H1 (cell line): Measurements from ENCODE around the gene ATAD3B. TPM values are rescaled to one million over a fixed set of nuclear protein-coding genes. Genes with fewer than 3 reads are reported as not detected.
"Not testable (repeated sequence)": the region's sequence is repeated elsewhere in the genome, so short reads cannot be mapped to it uniquely, and the experiment has no call there.

Source experiments
- CTCF ChIA-PET: fragments of 300-600 bp; sonication (Branson Sonifier 250); formaldehyde crosslinking; loops from one replicate; lab custom pipeline; 2021; ENCODE audit not compliant: partially characterized antibody; lab: Charles Lee
- POLR2A ChIA-PET: fragments of 300-600 bp; sonication (Branson Sonifier 250); formaldehyde crosslinking; loops from one replicate; lab custom pipeline; 2021; ENCODE audit warnings: inconsistent platforms; ENCODE audit not compliant: partially characterized antibody; lab: Charles Lee
- DNase-seq, 2 experiments: peaks; one replicate each; pipeline versions ENCODE4 v3.0.0 to v3.0.0-alpha.2; 2010 to 2022; ENCODE audit warnings: low spot score in 2 of 2, low read depth in 1 of 2, mixed read lengths in 1 of 2
- FAIRE-seq: peaks from 2 replicates; lab custom pipeline; 2011; peaks lifted over from hg19 to GRCh38; lab: Jason Lieb, UNC
- H2AFZ ChIP-seq: 2 replicates; pipeline ENCODE4 v1.8.1; 2012; ENCODE audit warnings: low read length, inconsistent platforms
- H2AK5ac ChIP-seq: 2 replicates; pipeline ENCODE4 v1.6.1; 2013; ENCODE audit warnings: low read depth, low read length
- H2BK120ac ChIP-seq: replicated peaks from 2 replicates; pipeline ENCODE3; 2013; ENCODE audit warnings: low read depth, low read length, inconsistent platforms
- H2BK12ac ChIP-seq: 2 replicates; pipeline ENCODE4 v1.6.1; 2013; ENCODE audit warnings: low read depth, low read length
- H2BK15ac ChIP-seq: 2 replicates; pipeline ENCODE4 v1.6.1; 2013; ENCODE audit warnings: low read length
- H2BK20ac ChIP-seq: 2 replicates; pipeline ENCODE4 v1.6.1; 2013; ENCODE audit warnings: low read length
- H2BK5ac ChIP-seq: 2 replicates; pipeline ENCODE4 v1.6.1; 2013; ENCODE audit warnings: low read depth, low read length
- H3K14ac ChIP-seq: 2 replicates; pipeline ENCODE4 v1.6.1; 2013; ENCODE audit warnings: inconsistent platforms; ENCODE audit not compliant: insufficient read length
- H3K18ac ChIP-seq: 2 replicates; pipeline ENCODE4 v1.6.1; 2013; ENCODE audit warnings: low read length; ENCODE audit errors: extremely low read depth
- H3K23ac ChIP-seq: 2 replicates; pipeline ENCODE4 v1.6.1; 2013; ENCODE audit warnings: inconsistent platforms; ENCODE audit not compliant: insufficient read length
- H3K23me2 ChIP-seq: 2 replicates; pipeline ENCODE4 v1.6.1; 2013; ENCODE audit warnings: low read depth, low read length
- H3K27ac ChIP-seq: 2 replicates; pipeline ENCODE4 v1.6.1; 2011; ENCODE audit warnings: low read depth, low read length, inconsistent platforms
- H3K27me3 ChIP-seq, 4 experiments: replicated peaks in 1 of 4; 1 replicate in 1 of 4; 2 replicates in 3 of 4; pipeline versions ENCODE4 v1.6.1 to v1.8.1; 2011 to 2013; ENCODE audit warnings: low read length in 3 of 4, mild to moderate bottlenecking in 3 of 4, inconsistent platforms in 2 of 4, mixed read lengths in 2 of 4, moderate library complexity in 1 of 4; ENCODE audit not compliant: control insufficient read depth in 3 of 4, insufficient read depth in 3 of 4; ENCODE audit errors: extremely low read depth in 1 of 4
- H3K36me3 ChIP-seq, 4 experiments: 2 replicates each; pipeline versions ENCODE4 v1.6.1 to v1.8.1; 2011 to 2013; ENCODE audit warnings: mild to moderate bottlenecking in 4 of 4, low read length in 3 of 4, moderate library complexity in 2 of 4, control low read depth in 1 of 4, inconsistent platforms in 1 of 4; ENCODE audit not compliant: insufficient read depth in 4 of 4, control insufficient read depth in 2 of 4
- H3K4ac ChIP-seq: replicated peaks from 2 replicates; pipeline ENCODE3; 2013; ENCODE audit warnings: low read length, low read depth, mixed read lengths, inconsistent platforms; ENCODE audit not compliant: insufficient read length
- H3K4me1 ChIP-seq, 4 experiments: replicated peaks in 1 of 4; 1 replicate in 1 of 4; 2 replicates in 3 of 4; pipeline versions ENCODE4 v1.6.1 to v1.8.1; 2011 to 2013; ENCODE audit warnings: low read length in 3 of 4, inconsistent platforms in 2 of 4, mixed read lengths in 1 of 4; ENCODE audit not compliant: insufficient read depth in 4 of 4, control insufficient read depth in 3 of 4
- H3K4me2 ChIP-seq, 2 experiments: 2 replicates each; pipeline versions ENCODE4 v1.6.1 to v1.8.1; 2011 to 2013; ENCODE audit warnings: low read depth in 2 of 2, low read length in 2 of 2, control low read depth in 1 of 2, inconsistent platforms in 1 of 2, mild to moderate bottlenecking in 1 of 2; ENCODE audit not compliant: insufficient read depth in 1 of 2
- H3K4me3 ChIP-seq, 4 experiments: fragments of 200-600, 300-600 bp in 1 of 4; sonication (generic), shearing (Covaris generic), sonication (Bioruptor Twin) in 1 of 4; 2 replicates each; pipeline versions ENCODE4 v1.5.1 to v1.8.1; 2011 to 2016; ENCODE audit warnings: low read length in 4 of 4, low read depth in 3 of 4, control low read depth in 2 of 4, inconsistent platforms in 2 of 4, mild to moderate bottlenecking in 2 of 4, mixed read lengths in 1 of 4, moderate library complexity in 1 of 4; ENCODE audit not compliant: insufficient read depth in 2 of 4; ENCODE audit errors: extremely low read depth in 1 of 4
- H3K56ac ChIP-seq: replicated peaks from 2 replicates; pipeline ENCODE3; 2013; ENCODE audit warnings: low read depth, mild to moderate bottlenecking, mixed read lengths, low read length, inconsistent platforms; ENCODE audit not compliant: insufficient read length
- H3K79me1 ChIP-seq: 2 replicates; pipeline ENCODE4 v1.6.1; 2013; ENCODE audit warnings: low read depth, low read length, control low read depth
- H3K79me2 ChIP-seq, 2 experiments: 2 replicates each; pipeline versions ENCODE4 v1.6.1 to v1.8.1; 2012 to 2013; ENCODE audit warnings: low read length in 2 of 2, mild to moderate bottlenecking in 2 of 2, inconsistent platforms in 1 of 2; ENCODE audit not compliant: insufficient read depth in 2 of 2, control insufficient read depth in 1 of 2
- H3K9ac ChIP-seq, 4 experiments: replicated peaks in 1 of 4; 1 replicate in 1 of 4; 2 replicates in 3 of 4; pipeline versions ENCODE4 v1.6.1 to v1.8.1; 2011 to 2013; ENCODE audit warnings: low read depth in 3 of 4, low read length in 3 of 4, control low read depth in 2 of 4, mild to moderate bottlenecking in 2 of 4, moderate library complexity in 2 of 4, inconsistent platforms in 1 of 4; ENCODE audit errors: extremely low read depth in 1 of 4
- H3K9me3 ChIP-seq, 2 experiments: 2 replicates each; pipeline versions ENCODE4 v1.6.1 to v1.8.1; 2012 to 2013; ENCODE audit warnings: mild to moderate bottlenecking in 2 of 2, moderate library complexity in 2 of 2, control low read depth in 1 of 2, inconsistent platforms in 1 of 2, low read depth in 1 of 2, low read length in 1 of 2, mixed read lengths in 1 of 2; ENCODE audit not compliant: insufficient read depth in 2 of 2
- H4K20me1 ChIP-seq, 2 experiments: replicated peaks in 1 of 2; 2 replicates each; pipeline versions ENCODE3 to v1.8.1; 2011 to 2013; ENCODE audit warnings: inconsistent platforms in 2 of 2, low read length in 2 of 2, mild to moderate bottlenecking in 1 of 2; ENCODE audit not compliant: insufficient read depth in 2 of 2, control insufficient read depth in 1 of 2
- H4K5ac ChIP-seq: 2 replicates; pipeline ENCODE4 v1.6.1; 2013; ENCODE audit warnings: low read length, low read depth, mixed read lengths, inconsistent platforms; ENCODE audit not compliant: insufficient read length
- H4K8ac ChIP-seq: 2 replicates; pipeline ENCODE4 v1.8.0; 2013; ENCODE audit warnings: mild to moderate bottlenecking, moderate library complexity, low read length, inconsistent platforms; ENCODE audit not compliant: insufficient read depth; ENCODE audit errors: extremely low read depth
- H4K91ac ChIP-seq: replicated peaks from 2 replicates; pipeline ENCODE3; 2013; ENCODE audit warnings: low read length, mixed read lengths, inconsistent platforms; ENCODE audit not compliant: insufficient read length
- CTCF ChIP-seq, 3 experiments: IDR thresholded peaks; 1 replicate in 2 of 3; 2 replicates in 1 of 3; pipeline versions ENCODE4 v1.5.1 to v1.6.1; 2011; ENCODE audit warnings: low read length in 3 of 3, mild to moderate bottlenecking in 3 of 3, inconsistent platforms in 2 of 3, low read depth in 1 of 3, moderate library complexity in 1 of 3; ENCODE audit not compliant: insufficient read depth in 1 of 3; ENCODE audit errors: control extremely low read depth in 1 of 3
- RAD21 ChIP-seq, 2 experiments: IDR thresholded peaks in 1 of 2; conservative IDR thresholded peaks in 1 of 2; 2 replicates each; pipeline ENCODE4 v1.6.1; 2011; ENCODE audit warnings: low read depth in 2 of 2, low read length in 2 of 2, improper control_type of control experiment in 1 of 2, inconsistent platforms in 1 of 2, mild to moderate bottlenecking in 1 of 2, moderate library complexity in 1 of 2
- whole genome bisulfite sequencing, 2 experiments: shearing (Covaris generic) in 1 of 2; methylation state at CpG; one replicate each; pipeline versions ENCODE4 v1.1.6 to v1.1.7; 2013 to 2015; ENCODE audit warnings: low lambda C conversion rate in 2 of 2, mixed read lengths in 2 of 2, inconsistent platforms in 1 of 2, low coverage in 1 of 2, missing lambda C conversion rate in 1 of 2; ENCODE audit not compliant: insufficient replicate concordance in 2 of 2, insufficient coverage in 1 of 2, insufficient read length in 1 of 2; ENCODE audit errors: extremely low coverage in 1 of 2, missing lambda C conversion rate in 1 of 2; 5-methylcytosine and 5-hydroxymethylcytosine counted together
- polyA plus RNA-seq, 7 experiments: library from polyadenylated mRNA; depleted of rRNA in 3 of 7; stranded (reverse) in 5 of 7; unstranded in 2 of 7; fragments of >200 nt in 5 of 7; fragments of 200-250 nt in 2 of 7; gene quantifications; 1 replicate in 5 of 7; 2 replicates in 1 of 7; 4 replicates in 1 of 7; pipeline versions ENCODE4 v1.2.1 to v1.2.3, GENCODE V29; 2011 to 2013; ENCODE audit warnings: missing spikeins in 2 of 7, mixed read lengths in 2 of 7
- total RNA-seq: library from RNA; stranded (reverse); fragmentation: NEBNext Ultra II Directional; extraction: Animal tissue kit (Norgen Biotek cat#: 25700); gene quantifications from 2 replicates; pipeline ENCODE4 v1.2.1, GENCODE V29; 2021

ATAD3B gene
- total and polyA plus RNA-seq, 2 of the 8 experiments (the other 6 are each of a cell fraction or from before 2014, with no cell fraction given) = 31.3 to 63.0 TPM

- not testable (repeated sequence) for H3K4me3 ChIP-seq, H3K14ac ChIP-seq, H2AK5ac ChIP-seq, H3K79me2 ChIP-seq, H3K56ac ChIP-seq, H3K27ac ChIP-seq, H3K18ac ChIP-seq, H4K8ac ChIP-seq, H3K27me3 ChIP-seq, FAIRE-seq, H2BK5ac ChIP-seq, H3K36me3 ChIP-seq, H3K4me1 ChIP-seq, H3K23ac ChIP-seq, H2BK12ac ChIP-seq, H2AFZ ChIP-seq, H3K79me1 ChIP-seq, H3K9me3 ChIP-seq, H2BK120ac ChIP-seq, H4K20me1 ChIP-seq, H2BK20ac ChIP-seq, H3K9ac ChIP-seq, H3K4ac ChIP-seq, H3K23me2 ChIP-seq, H3K4me2 ChIP-seq
- Histone ChIP-seq H4K5ac (peak overlapping the region; percentile 72), H4K91ac (peak overlapping the region; percentile 94), H2BK15ac (peak overlapping the region; percentile 55; the same call in 1 of the 2 replicates)
- POLR2A ChIA-PET = interaction anchor here (0.6 to 1.9 kb wide), 11 partner anchors 13 to 620 kb away, joined by 3 to 7 read pairs (median 3); partner anchors contain the start of gene CCNL2
- TF ChIP-seq CTCF (IDR thresholded peaks at IDR 0.05; ENCODE audit: control extremely low read depth in 1 of 3, insufficient read depth in 1 of 3, low read depth in 1 of 3, low read length in 3 of 3) (peak; percentile 33 to 46 (median 36)), RAD21 (IDR thresholded peaks at IDR 0.05 in 1 of 2, conservative IDR thresholded peaks at IDR 0.05 in 1 of 2; ENCODE audit: low read depth in 2 of 2, low read length in 2 of 2) (peak in 1 of 2 experiments; percentile 26; a peak in 1 of 4 replicates)
- peak; percentile 65 to 83 for DNase-seq
- WGBS, 2 experiments = 83% methylated on average over 15 of the region's 16 CpGs; no CpG with 5 or more reads in 1 of the 2 experiments
- CTCF ChIA-PET = interaction anchor here (0.6 to 2.4 kb wide), 47 partner anchors 9 to 440 kb away, joined by 3 to 10 read pairs (median 4); no protein-coding TSS in a partner anchor
These were observed 33.3 kb downstream of the ATAD3B start for GRCh38 chr1:1504777-1505365.
